H1 (cell line): ENCODE results near the gene NTNG2. TPM values are rescaled to one million over a fixed set of nuclear protein-coding genes. Genes with fewer than 3 reads are reported as not detected.

Experiments used
- CTCF ChIA-PET: fragments of 300-600 bp; sonication (Branson Sonifier 250); formaldehyde crosslinking; loops from one replicate; lab custom pipeline; 2021; ENCODE audit not compliant: partially characterized antibody; lab: Charles Lee
- POLR2A ChIA-PET: fragments of 300-600 bp; sonication (Branson Sonifier 250); formaldehyde crosslinking; loops from one replicate; lab custom pipeline; 2021; ENCODE audit warnings: inconsistent platforms; ENCODE audit not compliant: partially characterized antibody; lab: Charles Lee
- DNase-seq, 2 experiments: peaks; one replicate each; pipeline versions ENCODE4 v3.0.0 to v3.0.0-alpha.2; 2010 to 2022; ENCODE audit warnings: low spot score in 2 of 2, low read depth in 1 of 2, mixed read lengths in 1 of 2
- FAIRE-seq: peaks from 2 replicates; lab custom pipeline; 2011; peaks lifted over from hg19 to GRCh38; lab: Jason Lieb, UNC
- H2AFZ ChIP-seq: 2 replicates; pipeline ENCODE4 v1.8.1; 2012; ENCODE audit warnings: low read length, inconsistent platforms
- H2AK5ac ChIP-seq: 2 replicates; pipeline ENCODE4 v1.6.1; 2013; ENCODE audit warnings: low read depth, low read length
- H2BK120ac ChIP-seq: replicated peaks from 2 replicates; pipeline ENCODE3; 2013; ENCODE audit warnings: low read depth, low read length, inconsistent platforms
- H2BK12ac ChIP-seq: 2 replicates; pipeline ENCODE4 v1.6.1; 2013; ENCODE audit warnings: low read depth, low read length
- H2BK15ac ChIP-seq: 2 replicates; pipeline ENCODE4 v1.6.1; 2013; ENCODE audit warnings: low read length
- H2BK20ac ChIP-seq: 2 replicates; pipeline ENCODE4 v1.6.1; 2013; ENCODE audit warnings: low read length
- H2BK5ac ChIP-seq: 2 replicates; pipeline ENCODE4 v1.6.1; 2013; ENCODE audit warnings: low read depth, low read length
- H3K14ac ChIP-seq: 2 replicates; pipeline ENCODE4 v1.6.1; 2013; ENCODE audit warnings: inconsistent platforms; ENCODE audit not compliant: insufficient read length
- H3K18ac ChIP-seq: 2 replicates; pipeline ENCODE4 v1.6.1; 2013; ENCODE audit warnings: low read length; ENCODE audit errors: extremely low read depth
- H3K23ac ChIP-seq: 2 replicates; pipeline ENCODE4 v1.6.1; 2013; ENCODE audit warnings: inconsistent platforms; ENCODE audit not compliant: insufficient read length
- H3K23me2 ChIP-seq: 2 replicates; pipeline ENCODE4 v1.6.1; 2013; ENCODE audit warnings: low read depth, low read length
- H3K27ac ChIP-seq: 2 replicates; pipeline ENCODE4 v1.6.1; 2011; ENCODE audit warnings: low read depth, low read length, inconsistent platforms
- H3K27me3 ChIP-seq, 4 experiments: replicated peaks in 1 of 4; 1 replicate in 1 of 4; 2 replicates in 3 of 4; pipeline versions ENCODE4 v1.6.1 to v1.8.1; 2011 to 2013; ENCODE audit warnings: low read length in 3 of 4, mild to moderate bottlenecking in 3 of 4, inconsistent platforms in 2 of 4, mixed read lengths in 2 of 4, moderate library complexity in 1 of 4; ENCODE audit not compliant: control insufficient read depth in 3 of 4, insufficient read depth in 3 of 4; ENCODE audit errors: extremely low read depth in 1 of 4
- H3K36me3 ChIP-seq, 4 experiments: 2 replicates each; pipeline versions ENCODE4 v1.6.1 to v1.8.1; 2011 to 2013; ENCODE audit warnings: mild to moderate bottlenecking in 4 of 4, low read length in 3 of 4, moderate library complexity in 2 of 4, control low read depth in 1 of 4, inconsistent platforms in 1 of 4; ENCODE audit not compliant: insufficient read depth in 4 of 4, control insufficient read depth in 2 of 4
- H3K4ac ChIP-seq: replicated peaks from 2 replicates; pipeline ENCODE3; 2013; ENCODE audit warnings: low read length, low read depth, mixed read lengths, inconsistent platforms; ENCODE audit not compliant: insufficient read length
- H3K4me1 ChIP-seq, 4 experiments: replicated peaks in 1 of 4; 1 replicate in 1 of 4; 2 replicates in 3 of 4; pipeline versions ENCODE4 v1.6.1 to v1.8.1; 2011 to 2013; ENCODE audit warnings: low read length in 3 of 4, inconsistent platforms in 2 of 4, mixed read lengths in 1 of 4; ENCODE audit not compliant: insufficient read depth in 4 of 4, control insufficient read depth in 3 of 4
- H3K4me2 ChIP-seq, 2 experiments: 2 replicates each; pipeline versions ENCODE4 v1.6.1 to v1.8.1; 2011 to 2013; ENCODE audit warnings: low read depth in 2 of 2, low read length in 2 of 2, control low read depth in 1 of 2, inconsistent platforms in 1 of 2, mild to moderate bottlenecking in 1 of 2; ENCODE audit not compliant: insufficient read depth in 1 of 2
- H3K4me3 ChIP-seq, 4 experiments: fragments of 200-600, 300-600 bp in 1 of 4; sonication (generic), shearing (Covaris generic), sonication (Bioruptor Twin) in 1 of 4; 2 replicates each; pipeline versions ENCODE4 v1.5.1 to v1.8.1; 2011 to 2016; ENCODE audit warnings: low read length in 4 of 4, low read depth in 3 of 4, control low read depth in 2 of 4, inconsistent platforms in 2 of 4, mild to moderate bottlenecking in 2 of 4, mixed read lengths in 1 of 4, moderate library complexity in 1 of 4; ENCODE audit not compliant: insufficient read depth in 2 of 4; ENCODE audit errors: extremely low read depth in 1 of 4
- H3K56ac ChIP-seq: replicated peaks from 2 replicates; pipeline ENCODE3; 2013; ENCODE audit warnings: low read depth, mild to moderate bottlenecking, mixed read lengths, low read length, inconsistent platforms; ENCODE audit not compliant: insufficient read length
- H3K79me1 ChIP-seq: 2 replicates; pipeline ENCODE4 v1.6.1; 2013; ENCODE audit warnings: low read depth, low read length, control low read depth
- H3K79me2 ChIP-seq, 2 experiments: 2 replicates each; pipeline versions ENCODE4 v1.6.1 to v1.8.1; 2012 to 2013; ENCODE audit warnings: low read length in 2 of 2, mild to moderate bottlenecking in 2 of 2, inconsistent platforms in 1 of 2; ENCODE audit not compliant: insufficient read depth in 2 of 2, control insufficient read depth in 1 of 2
- H3K9ac ChIP-seq, 4 experiments: replicated peaks in 1 of 4; 1 replicate in 1 of 4; 2 replicates in 3 of 4; pipeline versions ENCODE4 v1.6.1 to v1.8.1; 2011 to 2013; ENCODE audit warnings: low read depth in 3 of 4, low read length in 3 of 4, control low read depth in 2 of 4, mild to moderate bottlenecking in 2 of 4, moderate library complexity in 2 of 4, inconsistent platforms in 1 of 4; ENCODE audit errors: extremely low read depth in 1 of 4
- H3K9me3 ChIP-seq, 2 experiments: 2 replicates each; pipeline versions ENCODE4 v1.6.1 to v1.8.1; 2012 to 2013; ENCODE audit warnings: mild to moderate bottlenecking in 2 of 2, moderate library complexity in 2 of 2, control low read depth in 1 of 2, inconsistent platforms in 1 of 2, low read depth in 1 of 2, low read length in 1 of 2, mixed read lengths in 1 of 2; ENCODE audit not compliant: insufficient read depth in 2 of 2
- H4K20me1 ChIP-seq, 2 experiments: replicated peaks in 1 of 2; 2 replicates each; pipeline versions ENCODE3 to v1.8.1; 2011 to 2013; ENCODE audit warnings: inconsistent platforms in 2 of 2, low read length in 2 of 2, mild to moderate bottlenecking in 1 of 2; ENCODE audit not compliant: insufficient read depth in 2 of 2, control insufficient read depth in 1 of 2
- H4K5ac ChIP-seq: 2 replicates; pipeline ENCODE4 v1.6.1; 2013; ENCODE audit warnings: low read length, low read depth, mixed read lengths, inconsistent platforms; ENCODE audit not compliant: insufficient read length
- H4K8ac ChIP-seq: 2 replicates; pipeline ENCODE4 v1.8.0; 2013; ENCODE audit warnings: mild to moderate bottlenecking, moderate library complexity, low read length, inconsistent platforms; ENCODE audit not compliant: insufficient read depth; ENCODE audit errors: extremely low read depth
- H4K91ac ChIP-seq: replicated peaks from 2 replicates; pipeline ENCODE3; 2013; ENCODE audit warnings: low read length, mixed read lengths, inconsistent platforms; ENCODE audit not compliant: insufficient read length
- KDM1A ChIP-seq: fragments of 200-600, 300-600 bp; sonication (generic); IDR thresholded peaks from 2 replicates; pipeline ENCODE4 v1.7.1; 2016; ENCODE audit warnings: mild to moderate bottlenecking, low read length, borderline replicate concordance
- TCF12 ChIP-seq: IDR thresholded peaks from 2 replicates; pipeline ENCODE4 v1.6.1; 2011; ENCODE audit warnings: low read depth, mild to moderate bottlenecking, low read length
- WGBS, 2 experiments: shearing (Covaris generic) in 1 of 2; methylation state at CpG; one replicate each; pipeline versions ENCODE4 v1.1.6 to v1.1.7; 2013 to 2015; ENCODE audit warnings: low lambda C conversion rate in 2 of 2, mixed read lengths in 2 of 2, inconsistent platforms in 1 of 2, low coverage in 1 of 2, missing lambda C conversion rate in 1 of 2; ENCODE audit not compliant: insufficient replicate concordance in 2 of 2, insufficient coverage in 1 of 2, insufficient read length in 1 of 2; ENCODE audit errors: extremely low coverage in 1 of 2, missing lambda C conversion rate in 1 of 2; 5-methylcytosine and 5-hydroxymethylcytosine counted together
- polyA plus RNA-seq, 7 experiments: library from polyadenylated mRNA; depleted of rRNA in 3 of 7; stranded (reverse) in 5 of 7; unstranded in 2 of 7; fragments of >200 nt in 5 of 7; fragments of 200-250 nt in 2 of 7; gene quantifications; 1 replicate in 5 of 7; 2 replicates in 1 of 7; 4 replicates in 1 of 7; pipeline versions ENCODE4 v1.2.1 to v1.2.3, GENCODE V29; 2011 to 2013; ENCODE audit warnings: missing spikeins in 2 of 7, mixed read lengths in 2 of 7
- total RNA-seq: library from RNA; stranded (reverse); fragmentation: NEBNext Ultra II Directional; extraction: Animal tissue kit (Norgen Biotek cat#: 25700); gene quantifications from 2 replicates; pipeline ENCODE4 v1.2.1, GENCODE V29; 2021

The NTNG2 gene
- total and polyA plus RNA-seq, 2 of the 8 experiments (the other 6 are each of a cell fraction or from before 2014, with no cell fraction given), result 1.4 to 1.5 TPM

DNA sequence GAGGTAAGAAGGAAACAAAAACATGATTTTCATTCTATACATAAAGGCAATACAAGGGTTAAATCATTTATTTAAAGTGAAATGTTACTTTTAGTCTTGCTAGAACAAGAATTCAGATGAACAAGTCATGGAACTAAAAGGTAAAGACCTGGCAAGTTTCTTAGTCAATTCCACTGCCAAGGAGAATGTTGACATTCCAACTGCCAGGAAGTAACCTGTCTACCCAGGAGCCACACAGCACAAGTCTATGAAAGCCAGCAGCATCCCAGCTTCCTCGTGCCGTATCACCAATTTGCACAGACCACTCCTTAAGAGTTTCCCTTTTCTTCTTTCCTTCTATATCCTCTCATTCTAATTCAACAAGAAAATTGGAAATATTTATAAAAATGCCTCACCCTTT is 113.0 kb downstream of the NTNG2 start:
- Histone ChIP-seq H3K4ac (no peak overlapping the region), H2BK5ac (no peak overlapping the region), H3K23ac (no peak overlapping the region), H4K20me1 (peaks cover 1 to 4% of the 10 kb centered on the region in 2 experiments), H3K27ac (no peak overlapping the region), H3K18ac (no peak overlapping the region), H2AFZ (no peak overlapping the region), H3K27me3 (no peaks in the 10 kb centered on the region), H4K5ac (no peak overlapping the region), H3K36me3 (peaks cover 5 to 92% (median 63%) of the 10 kb centered on the region in 4 experiments; a peak in 7 of 8 replicates), H3K4me1 (no peaks in the 10 kb centered on the region), H2BK15ac (no peak overlapping the region), H2BK120ac (no peak overlapping the region), H3K56ac (no peak overlapping the region), H4K91ac (no peak overlapping the region), H3K23me2 (no peaks in the 10 kb centered on the region), H2BK12ac (no peak overlapping the region), H4K8ac (no peak overlapping the region), H3K9me3 (no peaks in the 10 kb centered on the region), H3K14ac (no peak overlapping the region), H3K79me2 (no peaks in the 10 kb centered on the region), H3K9ac (no peak overlapping the region), H2AK5ac (no peak overlapping the region), H3K79me1 (no peaks in the 10 kb centered on the region), H2BK20ac (no peak overlapping the region), H3K4me2 (no peak overlapping the region), H3K4me3 (no peak overlapping the region)
- ChIA-PET CTCF (interaction anchor here (0.7 to 1.6 kb wide), 3 partner anchors 12 to 20 kb away, joined by 3 to 4 read pairs (median 3); no protein-coding TSS in a partner anchor), POLR2A (interaction anchor here (1.1 kb wide), 1 partner anchor 31 kb away, joined by 3 read pairs; no protein-coding TSS in a partner anchor)
- FAIRE-seq (no peak), DNase-seq (no peak)
- 100% methylated on average over 2 of the region's 2 CpGs; no CpG with 5 or more reads in 1 of the 2 experiments for WGBS, 2 experiments
- TF ChIP-seq TCF12, result no peak
- TF ChIP-seq KDM1A, result no peak
